Peyer's patch (tissue), 4 donors: ENCODE measurements around the gene C10orf67. TPM values are rescaled to one million over a fixed set of nuclear protein-coding genes. Genes with fewer than 3 reads are reported as not detected.

Experiments
- DNase-seq, 3 donors: peaks; one replicate each; pipeline ENCODE4 v3.0.0-alpha.2; 2017 to 2019
- H3K27ac ChIP-seq, 4 donors: fragments of 200-600 bp; sonication (generic); one replicate each; pipeline ENCODE4 v1.5.1; 2016 to 2019
- H3K27me3 ChIP-seq, 2 donors: fragments of 200-600 bp; sonication (generic); one replicate each; pipeline ENCODE4 v1.5.1; 2019
- H3K36me3 ChIP-seq, 3 donors: fragments of 200-600 bp; sonication (generic); one replicate each; pipeline ENCODE4 v1.5.1; 2016 to 2019
- H3K4me1 ChIP-seq, 4 donors: fragments of 200-600 bp; sonication (generic); one replicate each; pipeline ENCODE4 v1.5.1; 2016 to 2019
- H3K4me3 ChIP-seq, 4 donors: fragments of 200-600 bp; sonication (generic); 1 replicate in 3 of 4; 2 replicates in 1 of 4; pipeline ENCODE4 v1.5.1; 2016 to 2019; ENCODE audit warnings: mild to moderate bottlenecking in 1 of 4
- H3K9me3 ChIP-seq, 4 donors: fragments of 200-600 bp; sonication (generic); one replicate each; pipeline ENCODE4 v1.5.1; 2016 to 2019; ENCODE audit warnings: mild to moderate bottlenecking in 1 of 4
- POLR2A ChIP-seq, 2 donors: fragments of 450-650 bp; IDR thresholded peaks; one replicate each; pipeline ENCODE4 v1.5.1; 2017; ENCODE audit warnings: antibody characterized with exemption in 2 of 2, mild to moderate bottlenecking in 2 of 2, moderate library complexity in 2 of 2
- total RNA-seq, 4 donors: library from RNA; depleted of rRNA; stranded (reverse); fragments of >200 nt; gene quantifications; one replicate each; pipeline ENCODE4 v1.1.0, GENCODE V29; 2016
- TF ChIP-seq, protein P1 (sequence below), 6 experiments: fragments of 450-650 bp in 4 of 6; fragments of 200-600 bp in 2 of 6; sonication (generic) in 1 of 6; IDR thresholded peaks; one replicate each; pipeline ENCODE4 v1.5.1; 2017 to 2019; ENCODE audit warnings: antibody characterized with exemption in 6 of 6, mild to moderate bottlenecking in 3 of 6, moderate library complexity in 1 of 6

Gene C10orf67
- total RNA-seq, 4 donors from 2014 or later = 1.2 TPM; not detected in 3

DNA sequence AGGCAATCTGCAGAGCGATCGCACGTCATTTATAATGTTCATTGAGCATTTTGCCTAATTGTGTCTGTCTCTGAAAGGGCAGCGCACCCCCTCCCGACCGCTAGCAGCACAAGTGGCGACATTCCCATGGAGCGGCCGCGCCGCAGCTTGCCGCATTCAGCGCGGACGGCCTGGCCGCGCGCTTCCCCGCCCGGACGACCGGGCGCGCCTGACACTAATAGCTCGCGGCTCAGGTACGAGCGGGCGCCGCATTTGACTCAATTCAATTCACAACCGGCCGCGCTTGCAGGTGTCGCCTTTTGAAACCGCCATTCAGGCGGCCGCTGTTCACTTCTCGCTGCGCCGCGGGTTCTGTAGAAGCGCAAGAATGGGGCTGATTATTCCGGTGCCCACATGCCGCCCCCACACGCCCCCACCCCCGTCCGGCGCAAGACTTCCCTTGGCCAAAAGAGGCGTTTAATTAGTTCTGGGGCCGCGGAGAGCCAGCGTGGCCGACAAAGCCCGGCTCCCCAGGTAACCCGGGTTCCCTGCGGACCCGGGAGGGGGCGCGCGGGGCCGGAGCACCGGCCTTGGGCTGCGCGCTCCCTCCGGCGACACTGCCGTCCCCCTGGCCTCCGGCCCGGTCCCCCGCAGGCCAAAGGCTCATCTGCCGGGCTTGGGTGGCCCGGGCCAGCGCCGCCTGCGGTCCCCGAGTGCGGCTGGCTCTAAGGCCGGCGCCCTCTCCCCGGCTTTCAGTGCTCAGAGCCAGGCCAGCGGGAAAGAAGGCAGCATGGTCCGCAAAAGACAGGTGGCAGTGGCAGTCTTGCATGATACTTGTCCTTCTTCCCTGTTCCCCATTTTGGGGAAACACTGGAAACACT, 171.2 kb downstream of the C10orf67 start:
- peaks cover 0 to 6% (median 0%) of the 10 kb centered on the region in 4 donors for H3K4me1 ChIP-seq
- DNase-seq = no peak
- no peaks in the 10 kb centered on the region for H3K36me3 ChIP-seq
- H3K9me3 ChIP-seq = no peaks in the 10 kb centered on the region
- H3K4me3 ChIP-seq = no peak overlapping the region
- peaks cover 0 to 23% of the 10 kb centered on the region in 2 donors for H3K27me3 ChIP-seq
- H3K27ac ChIP-seq = no peak overlapping the region
- TF ChIP-seq POLR2A (IDR thresholded peaks at IDR 0.05) = no peak
- TF ChIP-seq, protein P1, sequence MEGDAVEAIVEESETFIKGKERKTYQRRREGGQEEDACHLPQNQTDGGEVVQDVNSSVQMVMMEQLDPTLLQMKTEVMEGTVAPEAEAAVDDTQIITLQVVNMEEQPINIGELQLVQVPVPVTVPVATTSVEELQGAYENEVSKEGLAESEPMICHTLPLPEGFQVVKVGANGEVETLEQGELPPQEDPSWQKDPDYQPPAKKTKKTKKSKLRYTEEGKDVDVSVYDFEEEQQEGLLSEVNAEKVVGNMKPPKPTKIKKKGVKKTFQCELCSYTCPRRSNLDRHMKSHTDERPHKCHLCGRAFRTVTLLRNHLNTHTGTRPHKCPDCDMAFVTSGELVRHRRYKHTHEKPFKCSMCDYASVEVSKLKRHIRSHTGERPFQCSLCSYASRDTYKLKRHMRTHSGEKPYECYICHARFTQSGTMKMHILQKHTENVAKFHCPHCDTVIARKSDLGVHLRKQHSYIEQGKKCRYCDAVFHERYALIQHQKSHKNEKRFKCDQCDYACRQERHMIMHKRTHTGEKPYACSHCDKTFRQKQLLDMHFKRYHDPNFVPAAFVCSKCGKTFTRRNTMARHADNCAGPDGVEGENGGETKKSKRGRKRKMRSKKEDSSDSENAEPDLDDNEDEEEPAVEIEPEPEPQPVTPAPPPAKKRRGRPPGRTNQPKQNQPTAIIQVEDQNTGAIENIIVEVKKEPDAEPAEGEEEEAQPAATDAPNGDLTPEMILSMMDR (IDR thresholded peaks at IDR 0.05) = no peak

DNA sequence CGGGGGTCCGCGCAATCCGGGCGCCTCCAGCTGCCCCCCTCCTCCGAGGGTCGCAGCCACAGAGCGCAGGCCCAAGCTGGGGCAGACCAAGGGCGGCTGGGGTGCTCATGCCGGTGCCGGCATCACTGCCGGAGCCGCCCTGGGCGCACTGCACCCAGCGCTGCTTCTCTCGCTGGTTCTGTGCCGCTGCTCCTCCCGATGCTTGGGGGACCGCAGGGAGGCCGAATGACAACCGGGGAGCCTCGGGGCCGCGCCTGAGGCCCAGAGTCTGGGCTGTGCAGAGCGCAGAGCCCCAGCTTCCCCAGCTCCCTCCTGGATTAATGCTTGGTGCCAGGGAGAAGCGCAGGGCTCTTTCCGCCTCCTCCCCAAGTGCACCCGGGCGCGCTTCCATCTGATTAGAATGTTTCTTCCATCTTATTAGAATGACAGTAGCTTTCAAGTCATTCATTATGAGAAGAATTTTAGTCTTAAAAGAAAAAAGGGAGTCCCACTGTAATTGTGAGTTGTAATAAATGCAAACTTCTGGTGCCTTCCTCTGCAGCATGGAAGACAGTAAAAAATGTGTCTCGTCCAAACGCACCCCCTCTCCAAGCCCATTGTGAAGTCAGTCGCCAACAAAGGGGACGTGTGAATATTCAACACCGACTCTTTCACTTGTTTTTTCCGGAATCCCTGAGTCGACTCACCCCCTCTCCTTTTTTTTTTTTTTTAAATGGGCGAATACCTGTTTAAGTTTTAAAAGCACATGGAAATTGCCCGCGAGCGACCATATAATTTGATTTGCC, 172.0 kb downstream of the C10orf67 start:
- Histone ChIP-seq H3K27me3 (peaks cover 0 to 23% of the 10 kb centered on the region in 2 donors), H3K4me1 (peaks cover 0 to 6% (median 0%) of the 10 kb centered on the region in 4 donors), H3K9me3 (no peaks in the 10 kb centered on the region), H3K4me3 (no peak overlapping the region), H3K27ac (no peak overlapping the region), H3K36me3 (no peaks in the 10 kb centered on the region)
- DNase-seq = no peak
- TF ChIP-seq, protein P1 (IDR thresholded peaks at IDR 0.05) = no peak
- TF ChIP-seq POLR2A (IDR thresholded peaks at IDR 0.05) = no peak

DNA sequence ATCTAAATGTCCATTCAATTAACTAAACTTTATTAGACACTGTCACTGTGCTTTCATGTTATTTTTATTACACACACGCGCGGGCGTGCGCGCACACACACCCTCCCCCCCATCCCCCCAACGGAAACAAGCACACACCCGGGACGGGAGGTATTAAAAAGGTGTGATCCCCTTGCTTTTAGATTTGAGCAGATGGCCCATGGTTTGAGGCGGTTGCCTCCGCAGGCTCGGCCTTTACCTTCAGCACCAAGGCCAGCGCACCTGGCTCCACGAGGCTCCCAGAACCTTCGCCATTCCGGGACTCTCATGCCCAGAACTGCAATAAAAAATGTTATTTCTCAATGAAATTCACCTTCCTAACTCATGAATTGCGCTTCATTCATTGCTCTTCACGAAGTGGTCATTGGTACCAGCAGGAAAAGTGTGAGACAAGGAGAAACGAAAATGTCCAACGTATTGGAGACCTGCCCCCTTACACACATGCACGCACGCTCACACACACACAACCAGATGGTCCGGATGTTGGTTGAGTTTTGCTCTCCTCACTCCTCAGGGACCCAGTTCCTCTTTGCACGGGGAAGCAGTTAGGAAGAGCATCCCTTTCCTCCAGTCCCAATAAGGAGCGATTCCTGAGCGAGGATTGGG, 173.2 kb downstream of the C10orf67 start:
- Histone ChIP-seq H3K9me3 (no peaks in the 10 kb centered on the region), H3K27me3 (peaks cover 0 to 23% of the 10 kb centered on the region in 2 donors)
- TF ChIP-seq POLR2A (IDR thresholded peaks at IDR 0.05) = no peak
- TF ChIP-seq, protein P1 (IDR thresholded peaks at IDR 0.05) = no peak

DNA sequence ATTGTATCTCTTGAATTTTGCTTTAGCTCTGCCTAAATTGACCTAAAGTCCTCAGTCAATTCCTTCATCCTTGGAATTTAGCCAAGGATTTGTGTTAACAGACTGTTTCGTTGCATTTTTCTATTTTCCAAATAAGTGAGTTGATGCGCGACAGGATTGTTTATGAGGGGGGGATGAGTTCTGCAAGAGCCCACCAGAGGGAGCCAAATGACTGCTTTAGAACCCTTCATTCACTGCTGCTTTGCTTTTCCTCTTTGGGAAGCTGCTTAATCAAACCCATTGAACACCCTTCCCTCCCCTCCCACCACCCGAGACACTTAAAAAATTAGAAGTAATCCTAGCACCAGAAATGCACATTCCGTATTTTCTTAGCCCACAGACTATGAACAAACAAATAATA, 186.2 kb downstream of the C10orf67 start:
- H3K4me3 ChIP-seq = no peak overlapping the region
- no peaks in the 10 kb centered on the region for H3K36me3 ChIP-seq
- H3K27me3 ChIP-seq = no peaks in the 10 kb centered on the region
- H3K4me1 ChIP-seq = no peaks in the 10 kb centered on the region
- peak in 1 of 3 donors; percentile 67 for DNase-seq
- H3K27ac ChIP-seq = no peak overlapping the region
- no peak for TF ChIP-seq POLR2A (IDR thresholded peaks at IDR 0.05)
- TF ChIP-seq, protein P1 (IDR thresholded peaks at IDR 0.05) = peak in 5 of 6 experiments; percentile 40 to 75 (median 72)
- H3K9me3 ChIP-seq = no peaks in the 10 kb centered on the region

More for the DNA sequence above, 173.2 kb downstream of the C10orf67 start:
- no peak overlapping the region for H3K4me3 ChIP-seq
- no peak overlapping the region for H3K27ac ChIP-seq
- peaks cover 0 to 6% (median 0%) of the 10 kb centered on the region in 4 donors for H3K4me1 ChIP-seq
- H3K36me3 ChIP-seq = no peaks in the 10 kb centered on the region
- DNase-seq = no peak

DNA sequence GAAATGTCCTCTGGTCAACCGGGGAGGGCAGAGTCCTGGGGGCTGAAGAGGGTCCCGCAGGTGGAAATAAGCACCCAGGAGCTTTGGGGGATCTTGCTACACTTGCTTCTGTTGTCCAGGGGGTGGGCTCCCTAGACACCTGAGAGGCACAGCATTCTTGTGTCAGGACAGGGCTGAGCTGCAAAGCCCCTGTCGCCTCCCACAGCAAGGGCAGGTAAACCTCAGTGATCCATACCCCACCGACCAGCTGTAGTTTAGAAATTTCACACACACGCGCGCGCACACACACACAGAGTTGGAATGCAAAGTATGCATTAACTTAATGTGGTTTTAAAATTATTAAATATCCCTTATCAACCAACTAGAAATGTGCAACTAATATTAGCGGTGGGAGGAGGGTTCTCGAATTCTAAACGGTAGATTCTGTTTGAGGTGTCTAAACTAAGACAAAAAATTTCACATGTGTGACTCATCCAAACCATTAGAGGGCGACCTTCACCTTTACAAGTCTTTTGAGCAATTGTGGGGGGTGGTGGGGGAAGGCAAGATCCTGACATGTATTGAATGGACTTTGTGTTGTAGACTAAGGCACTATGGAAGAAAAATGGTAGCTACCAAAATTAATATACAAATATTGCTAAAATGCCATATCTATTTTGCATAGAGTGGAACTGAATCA, 186.8 kb downstream of the C10orf67 start:
- Histone ChIP-seq H3K36me3 (no peaks in the 10 kb centered on the region), H3K9me3 (no peaks in the 10 kb centered on the region), H3K27ac (no peak overlapping the region), H3K4me3 (no peak overlapping the region), H3K27me3 (no peaks in the 10 kb centered on the region), H3K4me1 (no peaks in the 10 kb centered on the region)
- no peak for DNase-seq
- TF ChIP-seq, protein P1 (IDR thresholded peaks at IDR 0.05) = no peak
- no peak for TF ChIP-seq POLR2A (IDR thresholded peaks at IDR 0.05)
